SK-N-SH treated with all-trans-retinoic acid at 6 μM for 48 hours (cell line): ENCODE data around the gene CCL28.

Experiments
- ARNTL ChIP-seq: fragments of 450-650 bp; formaldehyde crosslinking; IDR thresholded peaks from 2 replicates; pipeline ENCODE4 v1.5.0; 2020; ENCODE audit warnings: low read depth, mild to moderate bottlenecking, moderate library complexity, borderline replicate concordance
- BACH2 ChIP-seq: fragments of 250-450 bp; sonication (Bioruptor Pico); IDR thresholded peaks from 2 replicates; pipeline ENCODE4 v1.9.0; 2021; ENCODE audit warnings: mild to moderate bottlenecking, borderline replicate concordance
- OSR1 ChIP-seq: fragments of 250-450 bp; sonication (Bioruptor Pico); IDR thresholded peaks from 2 replicates; pipeline ENCODE4 v1.8.0; 2022; ENCODE audit warnings: moderate library complexity, mild to moderate bottlenecking, inconsistent platforms
- TCF4 ChIP-seq: fragments of 250-450 bp; sonication (Bioruptor Pico); IDR thresholded peaks from 2 replicates; pipeline ENCODE4 v1.8.0; 2021; ENCODE audit warnings: mild to moderate bottlenecking, moderate library complexity, borderline replicate concordance
- TF ChIP-seq, protein P1 (sequence below): fragments of 250-450 bp; sonication (Bioruptor Pico); IDR thresholded peaks from 2 replicates; pipeline ENCODE4 v1.8.0; 2020; ENCODE audit warnings: mild to moderate bottlenecking, moderate library complexity, borderline replicate concordance
- TF ChIP-seq, protein P2 (sequence below): fragments of 250-450 bp; sonication (Bioruptor Pico); IDR thresholded peaks from 2 replicates; pipeline ENCODE4 v1.5.1; 2020; ENCODE audit warnings: low read depth, mild to moderate bottlenecking, moderate library complexity
- TF ChIP-seq, protein P3 (sequence below): fragments of 250-450 bp; sonication (Bioruptor Pico); IDR thresholded peaks from 2 replicates; pipeline ENCODE4 v1.8.0; 2021; ENCODE audit warnings: low read depth, mild to moderate bottlenecking, moderate library complexity, borderline replicate concordance

DNA sequence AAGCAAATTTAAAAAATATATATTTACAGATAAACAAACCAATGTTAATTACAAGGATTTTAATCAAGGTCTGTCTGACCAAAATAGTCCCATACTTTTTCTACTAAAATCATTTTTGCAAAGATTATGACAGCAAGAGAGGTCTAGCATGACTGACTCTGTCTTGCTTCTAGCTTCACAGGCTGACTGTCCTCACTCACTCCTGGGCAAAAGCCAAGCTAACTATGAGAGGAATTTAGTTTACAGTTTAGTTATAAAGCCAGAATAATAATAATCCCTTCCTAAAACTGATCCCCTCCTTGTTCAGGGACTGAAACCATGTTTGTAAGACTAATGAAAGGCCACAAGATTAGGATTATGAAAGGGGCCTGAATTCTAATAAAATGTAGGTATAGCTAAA lies 53.5 kb downstream of the CCL28 start:
- no peak for TF ChIP-seq OSR1 (CRISPR knock-in tag)
- no peak for TF ChIP-seq BACH2 (CRISPR knock-in tag)
- TF ChIP-seq, protein P1, sequence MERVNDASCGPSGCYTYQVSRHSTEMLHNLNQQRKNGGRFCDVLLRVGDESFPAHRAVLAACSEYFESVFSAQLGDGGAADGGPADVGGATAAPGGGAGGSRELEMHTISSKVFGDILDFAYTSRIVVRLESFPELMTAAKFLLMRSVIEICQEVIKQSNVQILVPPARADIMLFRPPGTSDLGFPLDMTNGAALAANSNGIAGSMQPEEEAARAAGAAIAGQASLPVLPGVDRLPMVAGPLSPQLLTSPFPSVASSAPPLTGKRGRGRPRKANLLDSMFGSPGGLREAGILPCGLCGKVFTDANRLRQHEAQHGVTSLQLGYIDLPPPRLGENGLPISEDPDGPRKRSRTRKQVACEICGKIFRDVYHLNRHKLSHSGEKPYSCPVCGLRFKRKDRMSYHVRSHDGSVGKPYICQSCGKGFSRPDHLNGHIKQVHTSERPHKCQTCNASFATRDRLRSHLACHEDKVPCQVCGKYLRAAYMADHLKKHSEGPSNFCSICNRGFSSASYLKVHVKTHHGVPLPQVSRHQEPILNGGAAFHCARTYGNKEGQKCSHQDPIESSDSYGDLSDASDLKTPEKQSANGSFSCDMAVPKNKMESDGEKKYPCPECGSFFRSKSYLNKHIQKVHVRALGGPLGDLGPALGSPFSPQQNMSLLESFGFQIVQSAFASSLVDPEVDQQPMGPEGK (CRISPR knock-in tag), result no peak
- TF ChIP-seq TCF4 (CRISPR knock-in tag), result no peak
- no peak for TF ChIP-seq ARNTL (CRISPR knock-in tag)
- TF ChIP-seq, protein P2, sequence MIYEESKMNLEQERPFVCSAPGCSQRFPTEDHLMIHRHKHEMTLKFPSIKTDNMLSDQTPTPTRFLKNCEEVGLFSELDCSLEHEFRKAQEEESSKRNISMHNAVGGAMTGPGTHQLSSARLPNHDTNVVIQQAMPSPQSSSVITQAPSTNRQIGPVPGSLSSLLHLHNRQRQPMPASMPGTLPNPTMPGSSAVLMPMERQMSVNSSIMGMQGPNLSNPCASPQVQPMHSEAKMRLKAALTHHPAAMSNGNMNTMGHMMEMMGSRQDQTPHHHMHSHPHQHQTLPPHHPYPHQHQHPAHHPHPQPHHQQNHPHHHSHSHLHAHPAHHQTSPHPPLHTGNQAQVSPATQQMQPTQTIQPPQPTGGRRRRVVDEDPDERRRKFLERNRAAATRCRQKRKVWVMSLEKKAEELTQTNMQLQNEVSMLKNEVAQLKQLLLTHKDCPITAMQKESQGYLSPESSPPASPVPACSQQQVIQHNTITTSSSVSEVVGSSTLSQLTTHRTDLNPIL (CRISPR knock-in tag), result no peak
- TF ChIP-seq, protein P3, sequence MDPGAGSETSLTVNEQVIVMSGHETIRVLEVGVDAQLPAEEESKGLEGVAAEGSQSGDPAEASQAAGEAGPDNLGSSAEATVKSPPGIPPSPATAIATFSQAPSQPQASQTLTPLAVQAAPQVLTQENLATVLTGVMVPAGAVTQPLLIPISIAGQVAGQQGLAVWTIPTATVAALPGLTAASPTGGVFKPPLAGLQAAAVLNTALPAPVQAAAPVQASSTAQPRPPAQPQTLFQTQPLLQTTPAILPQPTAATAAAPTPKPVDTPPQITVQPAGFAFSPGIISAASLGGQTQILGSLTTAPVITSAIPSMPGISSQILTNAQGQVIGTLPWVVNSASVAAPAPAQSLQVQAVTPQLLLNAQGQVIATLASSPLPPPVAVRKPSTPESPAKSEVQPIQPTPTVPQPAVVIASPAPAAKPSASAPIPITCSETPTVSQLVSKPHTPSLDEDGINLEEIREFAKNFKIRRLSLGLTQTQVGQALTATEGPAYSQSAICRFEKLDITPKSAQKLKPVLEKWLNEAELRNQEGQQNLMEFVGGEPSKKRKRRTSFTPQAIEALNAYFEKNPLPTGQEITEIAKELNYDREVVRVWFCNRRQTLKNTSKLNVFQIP (CRISPR knock-in tag), result no peak
